ENCODE measurements around the gene LPP.

LPP gene

GRCh38 chr3:188925376-188925775 is 771.4 kb downstream of the LPP start:
- no peak for DNase-seq (ENCODE audit: low spot score)

GRCh38 chr3:188926111-188926510 is 772.2 kb downstream of the LPP start:
- DNase-seq (ENCODE audit: low spot score), result no peak

GRCh38 chr3:188926741-188927511 is 773.0 kb downstream of the LPP start:
- DNase-seq (ENCODE audit: low spot score), result no peak

GRCh38 chr3:188927971-188928370 is 774.0 kb downstream of the LPP start:
- no peak for DNase-seq (ENCODE audit: low spot score)

GRCh38 chr3:188929137-188929536 is 775.2 kb downstream of the LPP start:
- DNase-seq (ENCODE audit: low spot score), result no peak

- DNase-seq (ENCODE audit: low spot score), result no peak
Observed at GRCh38 chr3:188931036-188931435, 777.1 kb downstream of the LPP start.

GRCh38 chr3:188931531-188931930 is 777.6 kb downstream of the LPP start:
- DNase-seq (ENCODE audit: low spot score), result no peak

- DNase-seq (ENCODE audit: low spot score), result no peak
Observed at GRCh38 chr3:188934989-188935388, 781.0 kb downstream of the LPP start.

- no peak for DNase-seq (ENCODE audit: low spot score)
Observed at GRCh38 chr3:188936597-188937107, 782.7 kb downstream of the LPP start.

GRCh38 chr3:188937389-188937788 is 783.4 kb downstream of the LPP start:
- DNase-seq (ENCODE audit: low spot score), result peak; percentile 90

- DNase-seq (ENCODE audit: low spot score), result no peak
Observed at GRCh38 chr3:188938999-188939398, 785.0 kb downstream of the LPP start.

- DNase-seq (ENCODE audit: low spot score), result no peak
Observed at GRCh38 chr3:188939814-188940572, 786.0 kb downstream of the LPP start.

Measured in kidney capillary endothelial cell (primary cell).